Neuronal stem cell (in vitro differentiated cells): Measurements from ENCODE around the gene PRUNE1. TPM values are rescaled to one million over a fixed set of nuclear protein-coding genes. Genes with fewer than 3 reads are reported as not detected.
A peak's percentile ranks its signal among the peaks of the same experiment; 100 is the strongest.

ENCODE experiments used
- DNase-seq: peaks from one replicate; pipeline ENCODE4 v3.0.0-alpha.2; 2013; ENCODE audit warnings: low spot score
- H2AFZ ChIP-seq: one replicate; pipeline ENCODE4 v1.6.1; 2013; ENCODE audit warnings: mild to moderate bottlenecking, low read length, inconsistent platforms
- H2AK5ac ChIP-seq: 2 replicates; pipeline ENCODE4 v1.6.1; 2013; ENCODE audit warnings: low read depth, mild to moderate bottlenecking, inconsistent platforms, low read length, moderate library complexity, mixed read lengths
- H2BK120ac ChIP-seq: 2 replicates; pipeline ENCODE4 v1.6.1; 2013; ENCODE audit warnings: low read depth, mild to moderate bottlenecking, inconsistent platforms, low read length, moderate library complexity, mixed read lengths
- H2BK12ac ChIP-seq: one replicate; pipeline ENCODE4 v1.6.1; 2013; ENCODE audit warnings: low read length, inconsistent platforms
- H2BK15ac ChIP-seq: 2 replicates; pipeline ENCODE4 v1.6.1; 2013; ENCODE audit warnings: mild to moderate bottlenecking, low read length, inconsistent platforms, mixed read lengths
- H2BK5ac ChIP-seq: one replicate; pipeline ENCODE4 v1.6.1; 2013; ENCODE audit warnings: inconsistent platforms, mild to moderate bottlenecking, low read length, moderate library complexity
- H3K14ac ChIP-seq: one replicate; pipeline ENCODE4 v1.6.1; 2013; ENCODE audit warnings: low read length, inconsistent platforms
- H3K18ac ChIP-seq: 2 replicates; pipeline ENCODE4 v1.6.1; 2013; ENCODE audit warnings: low read length, inconsistent platforms
- H3K23ac ChIP-seq: 2 replicates; pipeline ENCODE4 v1.6.1; 2013; ENCODE audit warnings: low read depth, mild to moderate bottlenecking, mixed read lengths, low read length, inconsistent platforms; ENCODE audit not compliant: poor library complexity
- H3K27ac ChIP-seq: replicated peaks from 3 replicates; pipeline ENCODE4 v1.5.1; 2013; ENCODE audit warnings: low read length, inconsistent platforms
- H3K27me3 ChIP-seq, 3 experiments: 2 replicates each; pipeline ENCODE4 v1.6.1; 2013; ENCODE audit warnings: low read length in 3 of 3, mild to moderate bottlenecking in 2 of 3, inconsistent platforms in 1 of 3, low read depth in 1 of 3, mixed read lengths in 1 of 3, moderate library complexity in 1 of 3; ENCODE audit not compliant: control insufficient read depth in 3 of 3, insufficient read depth in 3 of 3
- H3K36me3 ChIP-seq, 2 donors: replicated peaks in 1 of 2; 2 replicates each; pipeline ENCODE4 v1.6.1; 2013; ENCODE audit warnings: low read length in 2 of 2; ENCODE audit not compliant: control insufficient read depth in 2 of 2, insufficient read depth in 2 of 2
- H3K4ac ChIP-seq: 2 replicates; pipeline ENCODE4 v1.6.1; 2013; ENCODE audit warnings: inconsistent platforms, mild to moderate bottlenecking, low read length, moderate library complexity
- H3K4me1 ChIP-seq, 2 donors: 1 replicate in 1 of 2; 2 replicates in 1 of 2; pipeline ENCODE4 v1.6.1; 2013; ENCODE audit warnings: low read length in 2 of 2, low read depth in 1 of 2; ENCODE audit not compliant: control insufficient read depth in 2 of 2, insufficient read depth in 1 of 2
- H3K4me2 ChIP-seq: one replicate; pipeline ENCODE4 v1.6.1; 2013; ENCODE audit warnings: mild to moderate bottlenecking, low read length, inconsistent platforms; ENCODE audit not compliant: insufficient read depth, poor library complexity, severe bottlenecking
- H3K4me3 ChIP-seq, 2 donors: 2 replicates each; pipeline ENCODE4 v1.5.1; 2013; ENCODE audit warnings: low read length in 2 of 2, mild to moderate bottlenecking in 2 of 2, inconsistent platforms in 1 of 2, moderate library complexity in 1 of 2
- H3K79me1 ChIP-seq: one replicate; pipeline ENCODE4 v1.6.1; 2013; ENCODE audit warnings: low read depth, mild to moderate bottlenecking, inconsistent platforms, low read length, moderate library complexity
- H3K9ac ChIP-seq: one replicate; pipeline ENCODE4 v1.6.1; 2013; ENCODE audit warnings: mild to moderate bottlenecking, low read depth, low read length, inconsistent platforms; ENCODE audit not compliant: poor library complexity
- H3K9me3 ChIP-seq, 2 donors: replicated peaks in 1 of 2; 2 replicates each; pipeline versions ENCODE3 to v1.6.1; 2013; ENCODE audit warnings: low read length in 2 of 2, mild to moderate bottlenecking in 2 of 2, inconsistent platforms in 1 of 2, low read depth in 1 of 2, mixed read lengths in 1 of 2, moderate library complexity in 1 of 2; ENCODE audit not compliant: control insufficient read depth in 2 of 2, insufficient read depth in 1 of 2
- H4K8ac ChIP-seq: one replicate; pipeline ENCODE4 v1.6.1; 2013; ENCODE audit warnings: low read depth, mild to moderate bottlenecking, inconsistent platforms, low read length, moderate library complexity
- H4K91ac ChIP-seq: one replicate; pipeline ENCODE4 v1.6.1; 2013; ENCODE audit warnings: low read length, low read depth, mild to moderate bottlenecking, inconsistent platforms; ENCODE audit not compliant: poor library complexity
- WGBS, 2 donors: extraction: QIAGEN DNeasy Blood & Tissue Kit; methylation state at CpG; one replicate each; pipeline ENCODE4 v1.1.7; 2013; ENCODE audit warnings: missing lambda C conversion rate in 2 of 2, mixed read lengths in 1 of 2; ENCODE audit not compliant: insufficient read length in 2 of 2, insufficient replicate concordance in 1 of 2; ENCODE audit errors: extremely low coverage in 2 of 2; 5-methylcytosine and 5-hydroxymethylcytosine counted together
- polyA plus RNA-seq, 2 experiments: library from polyadenylated mRNA; stranded (reverse); fragments of 200-250 nt; gene quantifications; one replicate each; pipeline ENCODE4 v1.2.3, GENCODE V29; 2013

PRUNE1 gene
- polyA plus RNA-seq (2013, experiment 1 of 2), result 28.6 TPM
- polyA plus RNA-seq (2013, experiment 2 of 2), result 28.5 TPM

DNA sequence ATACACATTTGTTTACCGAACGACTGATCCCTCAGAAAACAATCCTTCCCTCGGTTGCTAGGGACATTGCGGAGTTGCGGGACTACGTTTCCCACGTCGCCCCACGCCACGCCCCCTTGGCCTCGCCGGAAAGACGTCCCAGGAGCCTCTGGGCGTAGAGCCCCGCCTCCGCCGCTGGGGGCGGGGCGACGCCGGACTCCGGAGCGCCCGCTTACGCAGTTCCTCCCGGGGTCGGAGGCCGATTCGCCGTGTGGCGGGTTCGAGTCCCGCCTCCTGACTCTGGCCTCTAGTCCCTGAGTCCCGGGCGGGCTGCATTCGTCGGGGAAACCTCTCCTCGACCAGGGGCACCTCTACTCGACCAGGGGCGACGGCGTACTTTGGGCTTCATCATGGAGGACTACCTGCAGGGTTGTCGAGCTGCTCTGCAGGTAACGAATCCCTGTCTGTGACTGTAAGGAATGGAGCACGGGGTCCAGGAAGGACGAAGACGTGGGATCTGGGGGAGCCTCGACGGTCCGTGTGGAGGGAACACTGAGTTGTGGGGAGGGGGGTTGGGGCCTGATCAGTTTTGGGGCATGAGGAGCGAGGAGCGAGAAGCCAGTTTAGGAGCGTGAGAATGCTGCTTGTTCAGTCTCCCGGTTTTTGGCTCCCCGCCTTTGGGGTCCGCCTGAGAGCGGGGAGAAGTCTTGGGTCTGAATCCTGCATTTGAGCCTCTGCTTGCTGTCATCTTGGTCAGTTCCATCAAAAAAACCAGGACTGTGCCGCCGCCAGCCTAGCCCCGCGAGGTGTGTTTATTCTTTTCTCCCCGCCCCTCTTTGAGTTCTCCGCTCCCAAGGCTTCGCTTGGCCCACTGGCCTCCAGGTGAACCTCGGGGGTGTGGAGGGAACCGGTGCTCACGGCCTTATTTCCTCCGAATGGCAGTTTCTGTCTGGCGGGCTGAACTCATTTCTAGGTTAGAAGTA is at the start of gene PRUNE1:
TSS of gene PRUNE1 (plus strand) at position 206 of the 962 bp plus-strand sequence. CDS start at position 390, 184 bp downstream.
- Histone ChIP-seq H3K4me1 (peaks cover 12 to 16% of the 10 kb centered on the region in 2 donors), H2AK5ac (peak within 1 kb of the TSS; percentile 16), H3K4me2 (peak within 1 kb of the TSS; percentile 77), H3K18ac (peak within 1 kb of the TSS; percentile 49), H2BK5ac (no peak within 1 kb of the TSS), H3K4ac (peak within 1 kb of the TSS; percentile 28), H3K4me3 (peak within 1 kb of the TSS; percentile 84 to 90), H3K79me1 (peaks cover 3% of the 10 kb centered on the region), H4K91ac (no peak within 1 kb of the TSS), H4K8ac (no peak within 1 kb of the TSS), H2AFZ (peak within 1 kb of the TSS; percentile 92), H3K36me3 (no peaks in the 10 kb centered on the region), H2BK15ac (no peak within 1 kb of the TSS), H3K9ac (peak within 1 kb of the TSS; percentile 99), H3K14ac (peak within 1 kb of the TSS; percentile 89), H2BK12ac (no peak within 1 kb of the TSS), H3K9me3 (no peaks in the 10 kb centered on the region), H3K27me3 (no peaks in the 10 kb centered on the region), H3K23ac (peak within 1 kb of the TSS; percentile 5), H3K27ac (no peak within 1 kb of the TSS), H2BK120ac (peak within 1 kb of the TSS; percentile 21)
- WGBS, 2 donors, result no CpG with 5 or more reads among the region's 69 CpGs
- peak; percentile 92 for DNase-seq

GRCh38 chr1:150960646-150961045 is 47.6 kb upstream of the PRUNE1 start:
- Histone ChIP-seq H3K79me1 (no peaks in the 10 kb centered on the region), H3K9ac (no peak overlapping the region), H2AFZ (no peak overlapping the region), H3K23ac (no peak overlapping the region), H3K27ac (no peak overlapping the region), H3K14ac (no peak overlapping the region), H2BK120ac (no peak overlapping the region), H4K8ac (no peak overlapping the region), H3K18ac (no peak overlapping the region), H3K9me3 (no peaks in the 10 kb centered on the region), H2BK15ac (no peak overlapping the region), H3K4me2 (no peak overlapping the region), H3K4ac (no peak overlapping the region), H3K4me3 (no peak overlapping the region), H2BK5ac (no peak overlapping the region), H2BK12ac (no peak overlapping the region), H3K36me3 (peaks cover 42 to 99% of the 10 kb centered on the region in 2 donors), H3K4me1 (no peaks in the 10 kb centered on the region), H3K27me3 (no peaks in the 10 kb centered on the region), H4K91ac (no peak overlapping the region), H2AK5ac (no peak overlapping the region)
- WGBS, 2 donors, result no CpG with 5 or more reads among the region's 7 CpGs
- DNase-seq, result no peak

DNA sequence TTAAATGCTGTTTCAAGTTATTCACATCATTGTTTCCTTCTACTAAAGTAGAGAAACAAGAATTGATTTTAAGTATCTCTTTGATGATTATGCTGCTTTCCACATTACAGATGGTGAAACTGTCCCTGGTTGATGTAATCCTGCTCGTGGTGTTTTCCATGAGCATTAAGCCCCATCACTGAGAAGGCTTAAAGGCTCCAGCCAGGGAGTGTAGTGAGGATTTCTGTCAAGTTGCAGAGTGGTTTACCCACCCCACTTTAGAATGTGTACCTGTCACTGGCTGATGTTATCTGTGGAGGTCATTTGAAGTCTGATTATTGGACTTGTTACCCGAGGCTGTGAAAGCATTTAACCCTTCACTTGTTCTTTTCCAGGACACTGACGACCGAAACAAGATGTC is 46.5 kb upstream of the PRUNE1 start:
- Histone ChIP-seq H2BK120ac (no peak overlapping the region), H3K4me2 (no peak overlapping the region), H3K4ac (no peak overlapping the region), H2BK15ac (no peak overlapping the region), H3K23ac (no peak overlapping the region), H3K9me3 (no peaks in the 10 kb centered on the region), H2BK5ac (no peak overlapping the region), H3K36me3 (peaks cover 49 to 99% of the 10 kb centered on the region in 2 donors), H3K18ac (no peak overlapping the region), H3K79me1 (no peaks in the 10 kb centered on the region), H2AK5ac (no peak overlapping the region), H3K14ac (no peak overlapping the region), H4K8ac (no peak overlapping the region), H2BK12ac (no peak overlapping the region), H3K4me1 (no peaks in the 10 kb centered on the region), H3K9ac (no peak overlapping the region), H3K27me3 (no peaks in the 10 kb centered on the region), H2AFZ (no peak overlapping the region), H3K27ac (no peak overlapping the region), H4K91ac (no peak overlapping the region), H3K4me3 (no peak overlapping the region)
- DNase-seq, result no peak
- WGBS, 2 donors, result no CpG with 5 or more reads among the region's 4 CpGs
